ENCODE measurements around the gene WDR54. TPM values are rescaled to one million over a fixed set of nuclear protein-coding genes. Genes with fewer than 3 reads are reported as not detected.
"Not testable (repeated sequence)": the region's sequence is repeated elsewhere in the genome, so short reads cannot be mapped to it uniquely, and the experiment has no call there.

The WDR54 gene
- total RNA-seq, 1 experiment from 2014 or later = 59.7 TPM

DNA sequence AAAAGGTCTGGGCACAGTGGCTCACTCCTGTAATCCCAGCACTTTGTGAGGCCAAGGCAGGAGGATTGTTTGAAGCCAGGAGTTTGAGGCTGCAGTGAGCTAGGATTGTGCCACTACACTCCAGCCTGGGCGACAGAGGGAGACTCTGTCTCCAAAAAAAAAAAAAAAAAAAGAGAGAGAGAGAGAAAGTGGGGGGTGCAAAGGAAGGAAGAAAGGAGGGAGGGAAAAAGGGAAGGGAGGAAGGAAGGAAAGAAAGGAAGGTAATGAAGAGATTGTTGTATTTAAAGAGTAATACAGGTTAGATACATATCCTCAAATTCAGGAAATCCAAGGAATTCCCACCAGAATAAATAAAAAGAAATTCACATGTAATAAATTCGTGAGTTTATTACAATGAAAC, 19.6 kb upstream of the WDR54 start:
- DNase-seq (ENCODE audit: low read depth) = no peak

DNA sequence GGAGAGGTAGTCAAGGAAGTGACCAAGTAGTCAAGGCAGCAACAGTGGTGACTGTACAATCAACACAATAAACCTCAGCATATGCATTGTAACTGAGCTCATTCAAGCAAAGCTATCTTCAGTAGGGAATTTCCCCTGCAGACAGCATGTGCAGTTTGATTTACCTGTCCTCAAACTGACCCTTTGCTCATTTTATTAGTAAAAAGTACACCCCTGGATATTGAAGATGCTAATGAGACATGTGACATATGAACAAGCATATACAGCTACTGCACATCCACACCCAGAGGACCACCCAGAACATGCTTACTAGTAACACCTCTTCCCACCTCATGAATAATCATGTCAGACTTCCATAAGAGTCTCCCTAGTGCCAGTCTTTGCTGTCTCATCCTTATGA, 15.5 kb upstream of the WDR54 start:
- peak; percentile 69 for DNase-seq (ENCODE audit: low read depth)

DNA sequence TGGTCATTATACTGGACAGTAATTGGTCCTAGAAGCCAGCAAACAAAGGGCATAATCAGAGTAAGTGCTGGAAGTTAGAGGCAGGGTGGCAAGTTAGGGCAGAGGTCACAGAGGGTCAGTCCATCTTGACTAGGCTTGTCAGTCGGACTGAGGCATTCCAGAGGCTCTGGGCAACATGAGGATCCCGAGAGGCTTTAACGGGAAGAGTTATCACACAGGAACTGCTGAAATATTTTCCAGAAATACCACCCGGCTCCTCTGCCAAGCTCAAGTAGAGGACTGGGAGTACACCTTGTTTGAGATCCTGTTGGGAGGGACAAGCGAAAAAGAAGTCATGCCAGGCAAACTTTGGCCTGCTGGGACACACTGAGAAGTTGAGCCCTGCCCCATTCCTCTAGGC, 13.8 kb upstream of the WDR54 start:
- DNase-seq (ENCODE audit: low read depth) = no peak

DNA sequence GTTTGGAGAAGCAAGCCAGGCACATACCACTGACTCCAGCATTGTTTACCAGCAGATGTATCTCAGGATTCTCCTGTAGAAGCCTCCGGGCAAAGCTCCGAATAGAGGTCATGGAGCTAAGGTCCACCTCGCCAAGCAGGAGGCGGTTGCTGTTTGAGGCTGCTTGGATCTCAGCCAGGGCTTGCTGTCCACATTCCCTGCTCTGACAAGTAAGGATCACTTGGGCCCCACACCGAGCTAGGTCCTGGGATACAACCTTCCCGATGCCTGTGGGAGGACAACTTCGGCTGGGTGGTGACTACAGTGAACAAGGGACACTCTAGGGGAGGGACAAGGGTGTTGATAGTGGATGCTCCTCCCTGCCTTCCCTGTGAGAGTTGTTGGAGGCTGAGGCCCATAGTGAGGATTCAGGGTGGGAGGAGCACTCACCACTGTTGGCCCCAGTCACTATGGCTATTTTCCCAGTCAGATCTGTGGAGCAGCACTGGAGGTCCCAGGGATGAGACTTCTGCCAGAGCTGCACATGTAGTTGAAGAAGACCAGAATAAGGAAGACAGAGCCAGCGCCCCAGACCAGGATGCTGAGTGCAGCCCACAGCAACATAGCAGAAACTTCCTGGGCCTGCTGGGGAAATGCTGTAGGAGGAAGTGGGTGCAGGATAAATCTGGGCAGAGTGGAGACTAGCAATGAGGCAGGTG, 8.4 kb upstream of the WDR54 start:
- no peak for DNase-seq (ENCODE audit: low read depth)

DNA sequence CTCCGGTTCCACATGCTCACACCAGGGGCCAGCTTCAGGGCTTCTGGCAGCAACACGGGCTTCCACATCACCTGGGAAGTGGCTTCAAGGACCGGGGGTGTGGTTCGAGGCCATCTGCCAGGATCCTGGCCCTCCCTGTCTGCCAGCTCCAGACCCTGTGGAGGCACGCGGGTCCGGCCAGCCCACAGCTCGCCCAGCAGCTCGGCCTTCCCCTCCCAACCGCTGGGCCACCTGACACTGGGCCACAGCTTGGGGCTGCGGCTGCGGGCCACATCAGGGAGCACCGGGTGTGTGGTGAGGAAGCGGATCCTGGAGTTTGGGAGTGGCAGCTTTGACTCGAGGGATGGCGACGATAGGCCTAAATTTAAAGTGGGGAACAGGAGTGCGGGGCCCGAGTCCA, 7.1 kb upstream of the WDR54 start:
- no peak for DNase-seq (ENCODE audit: low read depth)

DNA sequence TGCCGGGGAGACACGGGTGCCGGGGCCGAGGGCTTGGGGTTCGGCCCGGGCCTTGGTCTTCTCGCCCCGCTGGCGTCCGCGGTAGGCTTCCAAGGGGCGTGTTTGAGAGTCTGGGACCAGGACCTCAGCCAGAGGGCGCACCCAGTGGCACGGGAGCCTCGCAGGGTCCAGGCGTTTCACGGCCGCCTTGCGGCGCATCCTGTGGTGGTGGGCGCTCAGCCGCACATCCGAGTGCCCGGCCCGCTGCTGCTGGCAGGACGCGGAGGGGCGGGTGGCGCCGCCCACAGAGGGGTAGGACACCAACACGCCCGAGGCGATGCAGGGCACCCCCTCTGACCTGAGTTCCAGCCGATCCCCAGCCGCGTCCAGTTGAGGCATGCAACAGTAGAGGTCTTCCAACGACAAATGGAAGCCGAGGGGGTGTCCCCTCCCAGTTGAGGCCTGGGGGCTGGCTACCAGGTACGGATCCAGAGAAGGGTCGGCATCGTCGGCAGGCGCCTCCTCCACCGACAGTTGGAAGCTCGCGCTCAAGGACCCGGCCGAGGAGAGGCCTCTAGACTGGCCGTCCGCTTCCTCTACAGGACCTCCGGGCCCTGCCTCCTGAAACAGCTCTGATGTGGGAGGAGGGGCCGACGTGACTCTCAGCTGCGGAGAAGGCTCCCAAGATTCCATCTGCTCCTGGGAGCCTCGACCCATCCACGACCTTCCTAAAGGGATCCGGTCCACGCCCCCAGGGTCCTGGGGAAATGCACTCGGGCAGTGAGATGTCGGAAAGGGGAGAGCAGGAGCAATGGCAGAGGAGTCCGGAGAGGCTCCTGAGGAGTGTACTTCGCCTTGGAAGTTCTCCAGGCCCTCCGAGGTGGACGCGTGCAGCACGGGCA, 6.4 kb upstream of the WDR54 start:
- no peak for DNase-seq (ENCODE audit: low read depth)

DNA sequence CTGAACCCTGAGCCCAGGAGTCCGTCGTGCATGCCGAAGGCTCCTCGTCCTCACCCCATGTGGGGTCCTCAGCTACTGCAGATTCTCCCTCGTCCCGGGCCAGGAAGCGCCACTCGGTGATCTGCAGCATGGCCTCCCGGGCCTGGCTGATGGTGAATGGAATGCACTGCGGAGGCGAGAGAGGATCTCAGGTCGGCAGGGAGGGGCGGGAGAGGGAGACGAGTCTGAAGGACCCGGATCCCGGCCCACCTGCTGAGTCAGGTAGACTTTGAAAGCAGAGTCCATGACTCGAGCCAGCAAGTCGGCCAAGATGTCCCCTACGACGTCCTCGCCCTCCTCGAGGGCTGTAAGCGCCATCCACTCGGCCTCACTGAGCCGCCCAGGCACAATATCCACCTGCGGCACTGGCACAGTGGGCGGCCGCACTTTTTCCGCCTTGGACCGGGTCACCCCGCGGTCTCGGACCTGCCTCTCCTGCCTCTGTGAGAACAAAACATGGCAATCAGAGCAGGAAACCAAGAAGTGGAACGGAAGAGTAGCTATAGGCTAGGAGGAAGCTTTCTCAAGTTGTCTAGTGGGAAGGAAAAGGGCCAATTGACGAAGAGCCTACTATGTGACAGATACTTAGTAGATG, 5.7 kb upstream of the WDR54 start:
- no peak for DNase-seq (ENCODE audit: low read depth)

DNA sequence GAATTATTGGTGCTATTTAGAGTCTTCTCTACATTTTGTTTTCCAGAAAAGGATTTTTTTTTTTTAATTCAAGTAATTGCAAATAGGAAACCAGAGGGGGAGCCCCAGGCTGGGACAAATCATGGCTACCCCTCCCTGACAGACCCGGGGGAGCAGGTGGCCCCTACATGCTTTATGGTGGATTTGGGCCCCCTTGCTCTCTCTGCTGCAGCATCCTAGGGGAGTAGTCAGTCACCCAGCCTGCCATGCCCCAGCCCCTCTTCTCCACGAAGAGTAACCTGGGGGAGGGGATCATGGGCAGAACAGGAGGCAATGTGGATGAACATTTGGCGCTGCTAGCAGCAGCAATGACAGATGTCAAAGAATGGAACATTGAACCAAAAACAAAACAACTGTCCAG, 4.8 kb upstream of the WDR54 start:
- DNase-seq (ENCODE audit: low read depth) = no peak

DNA sequence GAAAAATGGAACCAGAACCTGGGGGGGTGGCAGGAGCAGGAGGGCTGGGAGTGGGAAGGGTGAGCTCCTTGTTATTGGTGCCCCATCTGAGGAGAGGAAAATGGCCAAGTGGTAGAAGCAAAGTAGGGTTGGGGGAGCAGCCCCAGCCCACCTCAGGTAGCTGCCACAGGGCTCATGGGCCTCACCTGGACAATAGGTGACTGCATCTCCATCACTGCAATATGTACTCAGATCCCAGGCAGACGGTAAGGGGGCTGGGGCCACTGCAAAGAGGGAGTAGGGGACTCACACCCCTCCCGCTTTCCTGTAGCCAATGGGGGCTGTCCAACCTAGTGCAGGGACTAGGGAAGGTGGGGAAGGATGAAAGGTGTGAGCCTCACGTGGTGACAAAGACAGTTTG, 4.3 kb upstream of the WDR54 start:
- DNase-seq (ENCODE audit: low read depth) = no peak

DNA sequence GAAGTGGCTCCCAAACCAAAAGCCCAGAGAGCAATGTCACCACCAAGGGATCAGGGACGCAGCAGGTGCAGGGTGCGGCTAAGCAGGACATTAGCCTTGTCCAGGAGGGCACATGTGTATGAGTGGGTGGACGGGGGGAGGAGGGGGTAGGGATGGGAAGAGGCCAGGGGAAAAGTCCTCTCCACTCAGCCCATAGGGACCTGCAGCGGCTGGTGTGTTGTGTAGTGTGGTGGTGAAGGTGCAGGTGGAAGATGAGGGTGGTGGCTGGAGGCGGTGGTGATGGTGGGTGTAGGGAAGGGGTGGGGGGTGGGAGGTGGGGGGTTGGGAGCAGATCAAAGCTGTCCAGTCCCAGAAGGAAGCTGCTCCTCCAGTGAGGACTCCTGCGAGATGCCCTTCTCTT, 3.8 kb upstream of the WDR54 start:
- DNase-seq (ENCODE audit: low read depth) = no peak

DNA sequence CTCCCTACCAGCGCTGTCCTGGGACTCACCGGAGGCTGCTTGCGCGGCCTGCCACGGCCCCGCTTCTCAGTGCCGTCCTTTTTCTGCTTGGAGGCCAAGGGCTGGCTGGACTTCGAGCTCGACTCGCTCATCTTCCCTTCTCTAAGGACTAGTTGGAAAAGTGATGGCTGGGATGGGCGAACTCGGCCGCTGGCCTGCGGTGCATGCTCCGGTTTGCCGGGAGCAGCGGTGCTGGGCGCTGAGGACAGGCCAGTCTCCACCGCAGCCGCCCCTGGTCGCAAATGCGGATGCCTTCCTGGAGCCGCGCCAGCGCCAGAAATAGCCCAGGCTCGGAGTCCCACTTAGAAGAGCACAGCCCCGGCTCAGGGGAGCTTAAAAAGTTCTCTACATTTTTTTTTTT, 3.2 kb upstream of the WDR54 start:
- DNase-seq (ENCODE audit: low read depth) = no peak

DNA sequence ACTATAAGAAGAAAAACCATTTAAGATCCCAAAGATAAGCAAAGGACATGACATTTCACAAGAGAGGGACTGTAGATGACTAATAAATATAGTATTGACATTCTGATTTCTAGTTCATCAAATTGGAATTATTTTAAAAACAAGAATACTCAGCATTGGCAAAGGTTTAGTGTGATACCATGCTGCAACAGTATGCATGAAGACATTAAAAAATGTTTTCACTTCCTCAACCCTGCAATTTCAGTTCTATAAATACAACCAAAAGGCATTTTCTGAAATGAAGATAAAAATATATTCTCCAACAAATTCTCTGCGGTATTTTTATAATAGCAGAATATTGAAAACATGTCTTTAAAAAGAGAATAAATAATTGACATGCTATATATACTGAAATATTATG, 2.2 kb upstream of the WDR54 start:
- no peak for DNase-seq (ENCODE audit: low read depth)

DNA sequence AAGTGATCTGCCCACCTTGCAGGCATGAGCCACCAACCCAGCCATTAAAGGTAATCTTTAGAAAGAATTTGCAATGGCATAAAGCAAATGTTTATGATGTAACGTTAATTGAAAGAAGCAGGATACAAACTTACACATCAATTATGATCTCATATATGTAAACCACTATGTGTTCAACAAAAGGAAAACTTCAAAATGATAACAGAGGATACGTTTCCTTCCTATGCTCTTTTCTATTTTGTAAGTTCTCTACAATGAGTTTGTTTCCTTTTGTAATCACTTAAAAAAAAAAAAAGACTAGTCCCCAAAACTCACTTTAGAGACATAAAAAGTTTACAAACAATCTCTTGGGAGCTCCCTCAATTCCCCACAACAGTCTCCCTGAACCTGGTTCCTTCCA, 1.5 kb upstream of the WDR54 start:
- no peak for DNase-seq (ENCODE audit: low read depth)

DNA sequence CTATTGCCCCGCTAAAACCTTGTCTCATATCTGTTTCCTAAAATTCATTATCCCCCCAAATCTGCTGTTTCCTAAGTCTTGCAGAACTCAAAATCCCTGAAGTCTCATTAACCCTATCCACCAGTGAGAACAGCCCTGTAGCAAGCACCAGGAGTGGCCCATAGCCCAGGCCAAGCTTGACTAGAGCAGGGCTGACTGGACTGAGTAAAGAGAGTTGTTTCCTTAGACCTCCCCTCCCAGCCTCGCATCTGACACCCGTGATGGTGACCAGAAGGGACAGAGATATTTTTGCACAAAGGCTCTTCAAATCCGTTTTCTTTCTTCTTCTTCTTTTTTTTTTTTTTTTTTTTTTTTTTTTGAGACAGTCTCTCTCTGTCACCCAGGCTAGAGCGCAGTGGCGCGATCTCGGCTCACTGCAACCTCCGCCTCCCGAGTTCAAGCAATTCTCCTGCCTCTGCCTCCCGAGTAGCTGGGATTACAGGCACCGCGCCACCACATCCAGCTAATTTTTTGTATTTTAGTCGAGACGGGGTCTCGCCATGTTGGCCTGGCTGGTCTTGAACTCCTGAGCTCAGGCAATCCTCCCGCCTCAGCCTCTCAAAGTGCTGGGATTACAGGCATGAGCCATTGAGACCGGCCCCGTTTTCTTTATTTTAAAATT, 957 bp upstream of the WDR54 start:
- DNase-seq (ENCODE audit: low read depth) = not testable (repeated sequence)

DNA sequence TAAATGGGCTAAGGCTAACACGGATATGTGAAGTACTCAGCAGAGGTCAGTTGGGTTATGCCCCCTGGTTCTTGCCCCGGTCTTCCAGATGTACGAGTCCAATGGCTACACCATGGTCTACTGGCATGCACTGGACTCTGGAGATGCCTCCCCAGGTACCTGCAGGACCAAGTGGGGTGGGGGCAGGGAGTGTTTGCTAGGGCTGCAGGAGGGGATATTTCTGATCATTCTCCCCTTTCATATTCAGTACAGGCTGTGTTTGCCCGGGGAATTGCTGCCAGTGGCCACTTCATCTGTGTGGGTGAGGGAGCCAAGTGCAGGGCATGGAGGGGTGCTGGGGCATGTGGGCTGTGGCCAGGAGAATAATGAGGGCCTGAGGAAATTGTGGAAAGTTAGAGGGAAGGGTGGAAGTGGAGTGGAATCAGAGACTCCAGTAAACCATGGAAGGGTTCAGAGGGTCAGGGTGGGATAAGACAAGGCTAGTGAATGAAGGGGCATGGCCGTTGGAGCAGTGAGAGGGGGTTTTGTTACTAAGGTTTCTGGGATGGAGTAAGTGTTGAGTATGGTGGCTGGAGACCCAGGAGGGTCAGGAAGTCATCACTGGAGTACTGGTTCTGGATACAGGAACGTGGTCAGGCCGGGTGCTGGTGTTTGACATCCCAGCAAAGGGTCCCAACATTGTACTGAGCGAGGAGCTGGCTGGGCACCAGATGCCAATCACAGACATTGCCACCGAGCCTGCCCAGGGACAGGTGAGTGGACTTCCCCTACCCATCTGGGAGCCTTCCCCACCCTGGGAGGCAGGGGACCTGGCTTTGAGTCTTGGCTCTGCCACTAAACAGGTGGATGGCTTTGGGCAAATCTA, 1.9 kb downstream of the WDR54 start:
- no peak for DNase-seq (ENCODE audit: low read depth)

DNA sequence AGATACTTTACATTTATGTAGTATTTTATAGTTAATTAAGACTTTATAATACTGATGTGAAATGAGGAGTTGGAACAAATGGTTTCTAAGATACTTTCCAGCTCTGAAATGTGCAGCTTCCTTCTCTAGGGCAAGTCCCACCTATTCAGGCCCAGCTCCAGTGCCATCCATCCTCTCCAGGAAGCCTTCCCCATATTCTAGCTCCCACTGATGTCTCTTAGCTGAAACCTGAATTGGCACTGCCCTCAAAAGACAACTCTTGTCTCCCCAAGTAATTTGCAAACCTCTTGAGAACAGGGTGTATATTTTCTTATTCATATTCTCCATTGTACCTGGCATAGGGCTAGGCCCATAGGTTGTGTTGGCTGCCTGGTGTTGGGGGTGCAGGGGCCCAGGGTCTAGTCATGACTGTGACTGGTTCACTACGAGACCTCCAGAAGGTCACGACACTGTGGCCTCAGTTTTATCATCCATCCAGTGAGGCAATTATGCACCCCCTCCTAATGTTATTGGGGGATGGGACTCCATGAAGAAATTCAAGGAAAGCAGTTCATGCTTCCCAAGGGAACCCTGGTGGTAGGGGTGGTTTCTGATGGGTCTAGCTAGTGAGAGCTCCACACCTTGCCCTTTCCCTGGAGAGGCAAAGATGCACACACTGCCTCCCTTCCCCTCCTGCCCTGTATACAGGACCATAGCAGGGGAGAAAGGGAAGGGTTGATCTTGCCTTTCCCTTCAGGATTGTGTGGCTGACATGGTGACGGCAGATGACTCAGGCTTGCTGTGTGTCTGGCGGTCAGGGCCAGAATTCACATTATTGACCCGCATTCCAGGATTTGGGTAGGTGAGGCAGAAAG, 2.8 kb downstream of the WDR54 start:
- no peak for DNase-seq (ENCODE audit: low read depth)

DNA sequence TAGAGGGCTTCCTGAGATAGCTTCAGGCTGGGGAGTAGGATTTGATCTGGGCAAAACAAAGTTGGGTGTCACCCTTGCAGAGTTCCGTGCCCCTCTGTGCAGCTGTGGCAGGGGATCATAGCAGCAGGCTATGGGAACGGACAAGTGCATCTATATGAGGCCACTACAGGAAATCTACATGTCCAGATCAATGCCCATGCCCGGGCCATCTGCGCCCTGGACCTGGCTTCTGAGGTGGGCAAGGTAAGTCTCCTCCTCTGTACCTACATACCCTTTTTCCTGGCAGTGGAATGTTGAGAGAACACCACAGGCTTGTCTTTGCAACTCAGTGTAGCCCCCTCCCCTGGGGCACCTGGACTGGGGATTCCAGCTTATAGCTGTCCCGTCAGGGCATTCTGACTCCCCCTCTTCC, 3.5 kb downstream of the WDR54 start:
- DNase-seq (ENCODE audit: low read depth) = no peak

DNA sequence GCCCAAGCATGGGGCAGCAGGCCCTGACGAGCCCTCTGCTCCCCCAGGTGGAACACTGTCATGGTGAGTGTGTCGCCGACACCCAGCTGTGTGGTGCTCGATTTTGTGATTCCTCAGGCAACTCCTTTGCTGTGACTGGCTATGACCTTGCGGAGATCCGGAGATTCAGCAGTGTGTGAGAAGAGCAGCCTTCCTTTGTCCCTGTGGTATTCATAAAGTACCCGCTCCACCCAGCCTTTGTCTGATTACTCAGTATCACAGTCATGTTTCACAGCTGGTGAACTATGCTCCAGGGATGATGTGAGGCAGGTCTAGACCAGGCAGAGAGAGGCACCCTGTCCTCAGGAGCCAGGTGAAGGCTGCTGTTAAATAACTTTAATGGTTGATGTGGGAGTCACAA, 4.0 kb downstream of the WDR54 start:
- DNase-seq (ENCODE audit: low read depth) = no peak

DNA sequence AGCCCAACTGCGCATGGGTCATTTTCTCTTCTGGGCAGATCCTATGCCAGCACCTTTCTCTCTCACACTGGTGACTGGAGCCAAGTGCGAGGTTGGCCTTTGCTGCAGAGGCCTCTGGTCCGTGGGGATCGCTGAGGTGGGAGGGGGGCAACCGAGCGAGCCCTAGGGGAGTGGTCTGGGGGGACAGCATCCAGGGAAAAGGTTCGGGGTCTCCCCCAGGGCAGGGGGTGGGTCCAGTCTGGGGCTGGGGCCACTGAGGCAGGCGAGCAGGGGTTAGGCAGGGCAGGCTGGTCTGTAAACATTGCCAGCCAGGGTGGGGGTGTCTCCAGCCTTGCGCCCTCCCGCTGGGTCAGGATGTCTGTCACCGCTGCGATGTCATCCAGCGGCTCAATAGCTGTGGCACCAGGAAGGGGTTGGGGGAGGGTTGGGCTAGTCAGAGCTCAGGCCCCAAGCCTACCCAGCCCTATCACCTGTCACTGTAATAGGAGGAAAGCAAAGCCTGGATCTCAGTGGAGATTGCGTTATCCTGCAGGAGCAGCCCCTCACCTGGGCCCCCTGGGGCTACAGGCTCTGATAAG, 4.7 kb downstream of the WDR54 start:
- DNase-seq (ENCODE audit: low read depth) = no peak

DNA sequence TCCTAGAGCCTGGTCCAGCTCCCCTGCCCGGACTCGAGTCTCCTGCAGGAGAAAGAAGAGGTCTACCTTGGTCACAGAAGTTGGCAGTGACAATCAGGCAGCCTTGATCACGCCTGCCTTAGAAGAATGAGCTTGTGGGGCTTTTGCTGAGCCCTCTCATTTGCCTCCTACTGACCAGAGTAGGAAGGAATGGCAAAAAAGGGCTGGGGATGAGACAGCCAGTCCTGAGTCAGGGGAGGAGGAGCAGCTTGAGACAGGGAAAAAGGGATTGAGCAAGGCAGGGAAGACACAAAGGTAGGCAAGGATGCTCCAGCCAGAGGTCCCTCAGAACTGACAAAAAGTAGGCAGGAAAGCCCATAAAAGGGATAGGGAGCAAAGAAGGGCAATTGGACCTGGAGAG, 6.0 kb downstream of the WDR54 start:
- DNase-seq (ENCODE audit: low read depth) = no peak

All from HT1080 (cell line).